GM19099 (cell line): ENCODE measurements around the gene CSE1L.

ENCODE experiments used
- POLR2A ChIP-seq: IDR thresholded peaks from 3 replicates; pipeline ENCODE4 v1.6.1; 2011; ENCODE audit warnings: low read depth; ENCODE audit not compliant: insufficient read length; ENCODE audit errors: extremely low read depth

Gene CSE1L, protein sequence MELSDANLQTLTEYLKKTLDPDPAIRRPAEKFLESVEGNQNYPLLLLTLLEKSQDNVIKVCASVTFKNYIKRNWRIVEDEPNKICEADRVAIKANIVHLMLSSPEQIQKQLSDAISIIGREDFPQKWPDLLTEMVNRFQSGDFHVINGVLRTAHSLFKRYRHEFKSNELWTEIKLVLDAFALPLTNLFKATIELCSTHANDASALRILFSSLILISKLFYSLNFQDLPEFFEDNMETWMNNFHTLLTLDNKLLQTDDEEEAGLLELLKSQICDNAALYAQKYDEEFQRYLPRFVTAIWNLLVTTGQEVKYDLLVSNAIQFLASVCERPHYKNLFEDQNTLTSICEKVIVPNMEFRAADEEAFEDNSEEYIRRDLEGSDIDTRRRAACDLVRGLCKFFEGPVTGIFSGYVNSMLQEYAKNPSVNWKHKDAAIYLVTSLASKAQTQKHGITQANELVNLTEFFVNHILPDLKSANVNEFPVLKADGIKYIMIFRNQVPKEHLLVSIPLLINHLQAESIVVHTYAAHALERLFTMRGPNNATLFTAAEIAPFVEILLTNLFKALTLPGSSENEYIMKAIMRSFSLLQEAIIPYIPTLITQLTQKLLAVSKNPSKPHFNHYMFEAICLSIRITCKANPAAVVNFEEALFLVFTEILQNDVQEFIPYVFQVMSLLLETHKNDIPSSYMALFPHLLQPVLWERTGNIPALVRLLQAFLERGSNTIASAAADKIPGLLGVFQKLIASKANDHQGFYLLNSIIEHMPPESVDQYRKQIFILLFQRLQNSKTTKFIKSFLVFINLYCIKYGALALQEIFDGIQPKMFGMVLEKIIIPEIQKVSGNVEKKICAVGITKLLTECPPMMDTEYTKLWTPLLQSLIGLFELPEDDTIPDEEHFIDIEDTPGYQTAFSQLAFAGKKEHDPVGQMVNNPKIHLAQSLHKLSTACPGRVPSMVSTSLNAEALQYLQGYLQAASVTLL

DNA sequence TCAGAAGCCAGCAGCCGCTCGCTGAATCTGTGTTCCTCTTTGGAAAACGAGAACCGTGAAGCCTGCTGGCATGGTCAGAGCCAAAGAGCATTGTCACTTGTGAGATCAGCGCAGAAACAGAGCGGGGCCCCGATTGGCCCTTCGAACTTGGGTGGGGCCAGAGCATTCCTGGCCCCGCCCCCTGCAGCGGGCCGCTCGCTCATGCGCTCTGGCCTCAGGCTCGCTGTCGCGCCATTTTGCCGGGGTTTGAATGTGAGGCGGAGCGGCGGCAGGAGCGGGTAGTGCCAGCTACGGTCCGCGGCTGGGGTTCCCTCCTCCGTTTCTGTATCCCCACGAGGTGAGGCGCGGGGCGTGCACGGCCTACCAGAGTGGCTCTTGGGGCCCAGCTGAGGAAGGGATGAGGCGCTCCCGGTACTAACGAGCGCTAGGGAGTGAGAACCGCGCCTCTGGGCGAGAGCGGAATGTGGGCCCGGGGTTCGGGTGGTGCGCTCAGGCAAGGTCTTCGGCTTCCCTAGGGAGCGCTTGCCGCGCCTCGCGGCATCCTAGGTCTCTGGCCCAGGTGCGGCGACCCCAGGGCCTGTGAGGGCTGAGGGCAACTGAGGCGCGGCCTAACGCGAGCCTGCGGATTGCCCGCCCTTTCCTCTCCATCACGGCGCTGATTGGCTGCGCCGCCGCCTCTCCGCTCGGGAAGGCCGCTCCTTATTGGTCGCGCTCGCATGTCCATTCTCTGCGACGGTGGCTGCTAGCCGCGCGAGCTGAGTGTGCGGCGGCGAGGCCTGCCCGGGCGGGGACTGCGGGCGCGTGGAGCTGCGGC is at the start of gene CSE1L:
Gene CSE1L (plus strand): TSS at position 226 of the 814 bp plus-strand sequence. CDS start 12,152 bp downstream, outside the sequence.
- peak; percentile 83 for TF ChIP-seq POLR2A

DNA sequence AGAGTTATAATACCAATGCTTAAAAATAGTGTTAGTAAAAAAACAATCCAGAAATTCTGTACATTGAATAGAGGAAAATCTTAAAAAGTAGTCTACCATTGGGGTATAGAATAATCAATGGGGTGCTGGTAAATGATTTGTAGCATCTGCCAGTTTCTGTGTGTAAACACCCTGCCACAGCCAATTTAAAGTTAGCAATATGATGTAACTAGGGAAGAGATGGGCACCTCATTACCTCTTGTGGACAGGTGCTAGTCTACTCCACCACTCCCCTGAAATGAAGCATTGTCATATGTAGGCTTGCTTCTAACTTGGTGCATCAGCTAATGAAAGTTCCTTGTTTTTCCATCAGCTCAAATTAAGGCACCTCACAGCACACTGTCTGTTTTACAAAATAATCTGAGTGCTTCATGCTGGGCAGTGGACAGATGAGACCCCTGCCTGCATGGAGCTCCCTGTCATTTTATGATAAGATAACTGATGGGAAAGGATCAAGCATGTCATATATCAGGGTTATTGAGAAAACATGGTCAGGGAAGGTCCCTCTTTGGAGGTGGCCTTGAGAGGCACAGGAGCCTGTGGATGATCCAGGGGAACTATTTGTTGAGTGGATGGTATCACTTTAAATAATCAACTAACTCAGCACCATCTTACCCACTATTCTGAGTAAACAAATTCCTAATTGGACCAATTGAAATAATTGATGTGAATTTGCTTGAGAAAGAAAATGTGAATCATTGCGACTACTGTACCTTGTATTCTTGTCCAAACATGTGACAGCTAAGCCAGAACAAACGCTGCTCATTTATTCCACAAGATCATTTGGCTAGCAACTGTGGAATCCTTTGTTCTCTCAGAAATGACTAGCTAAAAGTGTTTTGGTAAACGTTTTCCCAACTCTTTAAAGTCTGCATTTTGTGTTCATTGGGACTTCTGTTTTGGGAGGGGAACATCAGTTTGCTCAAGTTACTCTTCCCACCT is 45.9 kb upstream of the CSE1L start:
- no peak for TF ChIP-seq POLR2A

DNA sequence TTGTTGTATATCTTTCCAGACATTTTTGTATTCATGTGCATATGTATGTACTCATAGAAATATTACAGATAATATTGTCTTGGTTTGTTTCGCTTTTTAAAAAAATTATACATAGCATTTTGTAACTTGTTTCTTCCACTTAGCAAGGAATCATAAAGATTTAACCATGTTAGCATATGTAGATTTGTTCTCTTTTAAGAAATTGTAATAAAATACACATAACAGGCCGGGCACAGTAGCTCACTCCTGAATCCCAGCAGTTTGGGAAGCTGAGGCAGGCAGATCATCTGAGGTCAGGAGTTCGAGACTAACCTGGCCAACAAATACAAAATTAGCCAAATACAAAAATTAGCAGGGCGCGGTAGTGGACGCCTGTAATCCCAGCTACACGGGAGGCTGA is 44.4 kb upstream of the CSE1L start:
- TF ChIP-seq POLR2A, result no peak

DNA sequence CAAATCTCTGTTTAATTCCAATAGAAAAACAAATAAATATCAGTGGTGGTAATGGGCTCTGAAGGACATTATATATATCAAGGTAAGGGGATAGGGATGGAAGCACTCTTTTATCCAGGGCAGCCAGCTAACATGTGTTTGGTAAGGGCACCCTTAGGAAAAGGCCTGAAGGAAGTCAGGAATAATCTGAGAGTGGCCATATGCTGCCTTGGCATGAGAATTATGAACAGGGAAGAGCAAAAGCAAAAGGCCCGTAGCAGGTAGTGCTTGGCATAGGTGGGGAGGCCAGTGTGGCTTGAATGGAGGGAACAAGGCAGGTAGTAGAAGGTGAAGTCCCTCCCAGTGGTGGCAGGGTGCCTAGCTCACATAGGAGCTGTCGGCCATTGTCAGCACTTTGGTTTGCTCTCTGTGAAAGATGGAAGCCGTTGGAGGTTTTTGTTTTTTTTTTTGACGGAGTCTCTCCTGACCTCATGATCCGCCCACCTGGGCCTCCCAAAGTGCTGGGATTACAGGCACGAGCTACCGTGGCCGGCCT is 39.6 kb upstream of the CSE1L start:
- no peak for TF ChIP-seq POLR2A

DNA sequence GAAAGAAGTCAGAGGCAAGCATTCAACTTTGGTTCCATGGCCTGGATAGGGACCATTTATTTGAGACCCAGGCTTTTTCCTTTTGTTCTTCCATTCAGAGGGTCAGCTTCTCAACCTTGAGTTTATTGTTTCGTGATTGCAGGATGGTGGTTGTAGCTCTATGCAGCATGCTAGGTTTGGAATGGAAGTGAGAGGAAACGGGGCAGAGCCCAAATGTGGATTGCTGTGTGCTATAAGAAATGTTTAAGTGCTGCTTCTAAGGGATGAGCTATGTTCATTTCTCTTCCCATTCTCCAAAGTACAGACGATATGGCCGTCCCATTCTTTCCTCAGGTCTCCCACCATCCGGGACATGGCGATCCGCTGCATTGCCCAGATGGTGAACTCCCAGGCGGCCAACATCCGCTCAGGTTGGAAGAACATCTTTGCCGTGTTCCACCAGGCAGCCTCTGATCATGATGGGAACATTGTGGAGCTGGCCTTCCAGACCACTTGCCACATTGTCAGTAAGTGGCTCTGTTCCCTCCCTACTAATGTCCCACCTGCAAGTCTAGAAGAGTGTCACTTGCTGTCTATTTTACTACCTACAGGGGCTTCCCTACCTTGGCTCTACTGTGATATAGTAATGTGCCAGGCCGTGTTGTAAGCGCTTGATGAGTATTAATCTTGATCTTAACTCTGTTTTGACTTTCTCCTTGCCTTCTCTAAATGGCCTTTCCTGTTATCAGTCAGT is 36.0 kb upstream of the CSE1L start:
- no peak for TF ChIP-seq POLR2A

DNA sequence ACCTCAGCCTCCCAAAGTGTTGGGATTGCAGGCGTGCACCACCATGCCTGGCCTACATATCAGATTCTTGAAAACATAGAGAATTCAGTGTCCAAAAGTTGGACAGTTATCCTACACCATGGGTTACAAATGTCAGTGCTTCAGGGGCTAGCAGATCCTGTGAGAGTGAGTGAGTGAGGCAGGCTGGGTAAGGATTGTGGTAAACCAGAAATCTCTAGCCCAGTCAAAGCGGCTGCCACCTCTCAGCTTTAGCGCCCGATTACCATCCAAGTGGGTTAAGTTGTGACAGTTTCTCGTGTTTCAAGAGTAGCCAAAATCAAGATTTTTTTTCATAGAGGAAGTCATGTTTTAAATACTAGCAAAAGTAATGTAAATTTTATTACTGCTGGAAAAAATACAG is 21.9 kb upstream of the CSE1L start:
- TF ChIP-seq POLR2A, result no peak

DNA sequence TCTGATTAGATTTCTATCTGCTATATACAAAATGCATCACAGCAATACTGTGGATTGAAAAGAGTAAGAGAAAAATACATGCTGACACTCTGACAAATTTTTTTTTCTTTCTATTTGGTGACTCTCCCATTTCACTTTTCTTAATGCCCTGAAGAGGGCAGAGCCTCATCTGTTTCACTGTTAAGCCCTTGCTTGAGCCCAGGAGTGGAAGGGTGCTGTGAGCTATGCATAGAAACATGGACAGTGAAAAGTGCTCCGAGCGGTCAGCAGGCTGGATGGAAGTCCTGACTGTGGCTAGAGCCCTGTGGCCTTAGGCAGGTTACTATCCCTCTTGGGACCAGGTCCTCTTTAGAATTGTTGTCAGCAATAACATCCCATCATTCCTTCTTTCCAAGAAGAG is 17.4 kb upstream of the CSE1L start:
- TF ChIP-seq POLR2A, result no peak

DNA sequence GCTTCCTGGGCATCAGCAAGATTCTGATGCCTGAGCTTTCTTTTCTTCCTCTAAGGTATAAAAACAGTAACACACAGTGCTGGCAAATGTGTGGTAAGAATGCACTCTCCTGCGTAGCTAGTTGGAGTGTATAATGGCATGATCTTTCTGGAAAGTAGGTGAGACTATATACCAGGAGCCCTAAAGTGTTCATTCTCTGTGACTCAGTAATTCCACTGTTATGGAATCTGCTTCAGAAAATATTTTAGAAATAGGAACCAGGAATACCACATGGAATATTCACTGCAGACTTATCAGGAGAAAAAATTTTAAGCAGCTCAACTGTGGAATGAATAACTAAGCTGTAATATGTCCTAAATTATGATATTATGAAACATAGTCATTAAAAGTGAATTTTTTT is 16.9 kb upstream of the CSE1L start:
- TF ChIP-seq POLR2A, result no peak

DNA sequence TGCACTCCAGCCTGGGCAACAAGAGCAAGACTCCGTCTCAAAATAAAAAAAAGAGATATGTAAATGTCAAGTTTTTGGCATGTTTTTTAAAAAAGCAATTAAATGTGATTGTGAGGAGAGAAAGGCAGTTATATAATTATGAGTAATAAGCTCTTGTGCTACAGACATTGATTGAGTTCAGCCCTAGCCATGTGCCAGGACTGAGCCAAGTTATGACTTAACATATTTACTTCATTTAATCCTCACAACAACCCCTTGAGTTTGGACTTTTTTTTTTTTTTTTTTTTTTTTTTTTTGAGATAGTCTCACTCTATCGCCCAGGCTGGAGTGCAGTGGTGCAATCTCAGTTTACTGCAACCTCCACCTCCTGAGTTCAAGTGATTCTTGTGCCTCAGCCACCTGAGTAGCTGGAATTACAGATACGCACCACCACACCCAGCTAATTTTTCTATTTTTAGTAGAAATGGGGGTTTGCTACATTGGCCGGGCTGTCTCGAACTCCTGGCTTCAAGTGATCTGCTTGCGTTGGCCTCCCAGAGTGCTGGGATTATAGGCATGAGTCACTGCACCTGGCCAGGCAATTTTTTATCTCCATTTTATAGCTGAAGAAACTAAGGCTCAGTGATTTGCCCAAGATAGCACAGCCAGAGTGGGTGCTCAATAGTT is 15.0 kb upstream of the CSE1L start:
- no peak for TF ChIP-seq POLR2A

DNA sequence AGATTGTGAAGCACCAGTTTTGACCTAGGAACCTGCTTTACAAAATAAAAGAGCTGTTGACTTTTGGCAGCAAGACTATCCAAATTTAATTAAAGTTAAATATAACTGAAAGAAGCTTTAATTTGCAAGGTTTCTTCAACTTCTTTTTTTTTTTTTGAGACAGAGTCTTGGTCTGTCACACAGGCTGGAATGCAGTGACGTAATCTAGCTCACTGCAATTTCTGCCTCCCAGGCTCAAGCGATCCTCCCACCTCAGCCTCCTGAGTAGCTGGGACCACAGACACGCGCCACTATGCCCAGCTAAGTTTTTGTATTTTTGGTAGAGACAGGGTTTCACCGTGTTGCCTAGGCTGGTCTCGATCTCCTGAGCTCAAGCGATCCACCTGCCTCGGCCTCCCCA is 13.7 kb upstream of the CSE1L start:
- no peak for TF ChIP-seq POLR2A

DNA sequence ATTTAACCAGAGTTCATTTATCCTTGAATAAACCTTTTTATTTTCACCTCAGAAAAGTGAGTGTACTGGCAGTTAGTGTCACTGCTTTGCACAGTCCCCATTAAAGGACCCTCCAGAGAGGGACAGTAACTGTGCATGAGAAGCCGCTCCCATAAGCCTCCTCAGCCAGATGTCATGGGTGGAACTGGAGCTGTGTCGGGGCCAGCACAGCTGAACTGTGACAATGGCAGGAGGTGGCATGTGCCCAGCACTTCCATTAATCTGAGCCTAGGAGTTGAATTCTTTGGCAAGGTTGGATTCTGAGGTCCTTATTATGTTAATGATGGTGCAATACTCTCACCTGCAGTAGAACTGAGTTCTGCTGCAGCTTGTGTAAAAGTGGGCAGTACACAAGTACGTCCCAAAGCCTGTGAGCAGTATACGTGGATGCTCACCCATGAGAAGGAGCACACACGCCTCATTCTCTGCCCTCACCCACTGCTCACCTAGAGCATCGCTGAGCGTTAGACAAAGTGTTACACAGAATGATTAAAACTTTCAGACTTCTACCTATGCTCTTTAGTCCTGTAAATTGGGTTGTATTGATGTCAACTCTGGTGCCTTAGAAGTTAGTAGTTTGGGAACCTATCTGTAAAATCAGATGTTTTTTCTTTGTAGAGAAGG is 11.9 kb upstream of the CSE1L start:
- TF ChIP-seq POLR2A, result no peak

DNA sequence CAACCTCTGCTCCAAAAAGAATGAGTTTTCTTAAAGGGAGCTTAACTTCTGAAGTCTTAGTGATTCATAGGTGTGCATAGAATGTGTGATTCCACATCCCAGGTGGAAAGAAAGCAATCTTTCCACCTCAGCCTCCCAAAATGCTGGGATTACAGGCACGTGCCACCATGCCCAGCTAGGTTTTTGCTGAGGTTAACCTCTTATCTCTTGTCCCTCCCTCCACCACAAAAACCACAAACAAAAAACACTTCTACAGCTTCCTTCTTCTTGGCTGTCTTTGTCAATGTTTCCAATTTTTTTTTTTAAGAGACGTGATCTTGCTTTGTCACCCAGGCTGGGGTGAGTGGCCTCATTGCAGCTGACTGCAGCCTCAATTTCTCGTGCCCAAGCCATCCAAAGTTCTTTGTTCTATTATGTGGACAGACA is 8.1 kb upstream of the CSE1L start:
- no peak for TF ChIP-seq POLR2A
